HL-60 (cell line): ENCODE measurements around the gene FOXA2.

Experiments
- DNase-seq, 2 experiments: peaks; one replicate each; pipeline ENCODE4 v3.0.0-alpha.2; 2010 to 2020; ENCODE audit warnings: low read depth in 1 of 2, low spot score in 1 of 2
- H3K27ac ChIP-seq: fragments of 250-450 bp; sonication (Bioruptor Pico); replicated peaks from 2 replicates; pipeline ENCODE4 v1.5.1; 2020; ENCODE audit warnings: mild to moderate bottlenecking, moderate library complexity
- H3K27me3 ChIP-seq: fragments of 250-450 bp; sonication (Bioruptor Pico); 2 replicates; pipeline ENCODE4 v1.5.1; 2021; ENCODE audit warnings: mild to moderate bottlenecking, moderate library complexity; ENCODE audit not compliant: insufficient read depth, poor library complexity, severe bottlenecking
- H3K4me3 ChIP-seq: replicated peaks from 2 replicates; pipeline ENCODE4 v1.5.1; 2011; ENCODE audit warnings: mild to moderate bottlenecking, control low read depth, low read length; ENCODE audit not compliant: insufficient read depth
- GABPA ChIP-seq: IDR thresholded peaks from 2 replicates; pipeline ENCODE4 v1.6.1; 2012; ENCODE audit warnings: low read depth
- POLR2AphosphoS5 ChIP-seq: IDR thresholded peaks from 2 replicates; pipeline ENCODE4 v1.6.1; 2012; ENCODE audit warnings: low read depth
- SPI1 ChIP-seq: IDR thresholded peaks from 2 replicates; pipeline ENCODE4 v1.6.1; 2012; ENCODE audit warnings: low read depth, mild to moderate bottlenecking, borderline replicate concordance
- TF ChIP-seq, protein P1 (sequence below): IDR thresholded peaks from 2 replicates; pipeline ENCODE4 v1.6.1; 2012; ENCODE audit warnings: low read depth; ENCODE audit not compliant: insufficient replicate concordance
- TF ChIP-seq, protein P2 (sequence below): IDR thresholded peaks from one replicate; pipeline ENCODE4 v1.5.1; 2011; ENCODE audit warnings: low read length, control low read depth, inconsistent platforms; ENCODE audit not compliant: insufficient read depth

FOXA2 gene

DNA sequence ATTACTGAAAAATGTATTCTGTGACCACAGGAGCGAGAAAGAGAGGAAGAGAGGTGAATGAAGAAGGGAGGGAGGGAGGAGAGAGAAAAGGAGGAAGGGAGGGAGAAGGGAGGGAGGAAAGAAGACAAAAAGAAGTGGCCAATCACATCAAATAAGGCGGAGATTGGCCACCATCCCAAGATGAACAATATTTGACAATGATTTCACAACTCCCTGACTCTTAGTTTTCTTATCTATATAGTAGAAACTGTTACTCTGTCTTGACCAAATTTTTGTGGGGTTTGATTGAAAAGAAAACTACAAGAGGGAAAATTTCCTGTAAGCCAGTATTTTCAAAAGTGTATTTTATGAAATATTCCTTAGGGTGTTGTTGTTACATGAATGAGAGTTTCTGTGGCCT, 52.6 kb downstream of the FOXA2 start:
- Histone ChIP-seq H3K27me3 (peaks cover 5% of the 10 kb centered on the region), H3K27ac (no peak overlapping the region), H3K4me3 (no peak overlapping the region)
- no peak for DNase-seq
- TF ChIP-seq GABPA (no peak), SPI1 (no peak), POLR2AphosphoS5 (no peak)
- TF ChIP-seq, protein P1, sequence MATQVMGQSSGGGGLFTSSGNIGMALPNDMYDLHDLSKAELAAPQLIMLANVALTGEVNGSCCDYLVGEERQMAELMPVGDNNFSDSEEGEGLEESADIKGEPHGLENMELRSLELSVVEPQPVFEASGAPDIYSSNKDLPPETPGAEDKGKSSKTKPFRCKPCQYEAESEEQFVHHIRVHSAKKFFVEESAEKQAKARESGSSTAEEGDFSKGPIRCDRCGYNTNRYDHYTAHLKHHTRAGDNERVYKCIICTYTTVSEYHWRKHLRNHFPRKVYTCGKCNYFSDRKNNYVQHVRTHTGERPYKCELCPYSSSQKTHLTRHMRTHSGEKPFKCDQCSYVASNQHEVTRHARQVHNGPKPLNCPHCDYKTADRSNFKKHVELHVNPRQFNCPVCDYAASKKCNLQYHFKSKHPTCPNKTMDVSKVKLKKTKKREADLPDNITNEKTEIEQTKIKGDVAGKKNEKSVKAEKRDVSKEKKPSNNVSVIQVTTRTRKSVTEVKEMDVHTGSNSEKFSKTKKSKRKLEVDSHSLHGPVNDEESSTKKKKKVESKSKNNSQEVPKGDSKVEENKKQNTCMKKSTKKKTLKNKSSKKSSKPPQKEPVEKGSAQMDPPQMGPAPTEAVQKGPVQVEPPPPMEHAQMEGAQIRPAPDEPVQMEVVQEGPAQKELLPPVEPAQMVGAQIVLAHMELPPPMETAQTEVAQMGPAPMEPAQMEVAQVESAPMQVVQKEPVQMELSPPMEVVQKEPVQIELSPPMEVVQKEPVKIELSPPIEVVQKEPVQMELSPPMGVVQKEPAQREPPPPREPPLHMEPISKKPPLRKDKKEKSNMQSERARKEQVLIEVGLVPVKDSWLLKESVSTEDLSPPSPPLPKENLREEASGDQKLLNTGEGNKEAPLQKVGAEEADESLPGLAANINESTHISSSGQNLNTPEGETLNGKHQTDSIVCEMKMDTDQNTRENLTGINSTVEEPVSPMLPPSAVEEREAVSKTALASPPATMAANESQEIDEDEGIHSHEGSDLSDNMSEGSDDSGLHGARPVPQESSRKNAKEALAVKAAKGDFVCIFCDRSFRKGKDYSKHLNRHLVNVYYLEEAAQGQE, result no peak
- TF ChIP-seq, protein P2, sequence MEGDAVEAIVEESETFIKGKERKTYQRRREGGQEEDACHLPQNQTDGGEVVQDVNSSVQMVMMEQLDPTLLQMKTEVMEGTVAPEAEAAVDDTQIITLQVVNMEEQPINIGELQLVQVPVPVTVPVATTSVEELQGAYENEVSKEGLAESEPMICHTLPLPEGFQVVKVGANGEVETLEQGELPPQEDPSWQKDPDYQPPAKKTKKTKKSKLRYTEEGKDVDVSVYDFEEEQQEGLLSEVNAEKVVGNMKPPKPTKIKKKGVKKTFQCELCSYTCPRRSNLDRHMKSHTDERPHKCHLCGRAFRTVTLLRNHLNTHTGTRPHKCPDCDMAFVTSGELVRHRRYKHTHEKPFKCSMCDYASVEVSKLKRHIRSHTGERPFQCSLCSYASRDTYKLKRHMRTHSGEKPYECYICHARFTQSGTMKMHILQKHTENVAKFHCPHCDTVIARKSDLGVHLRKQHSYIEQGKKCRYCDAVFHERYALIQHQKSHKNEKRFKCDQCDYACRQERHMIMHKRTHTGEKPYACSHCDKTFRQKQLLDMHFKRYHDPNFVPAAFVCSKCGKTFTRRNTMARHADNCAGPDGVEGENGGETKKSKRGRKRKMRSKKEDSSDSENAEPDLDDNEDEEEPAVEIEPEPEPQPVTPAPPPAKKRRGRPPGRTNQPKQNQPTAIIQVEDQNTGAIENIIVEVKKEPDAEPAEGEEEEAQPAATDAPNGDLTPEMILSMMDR, result no peak

DNA sequence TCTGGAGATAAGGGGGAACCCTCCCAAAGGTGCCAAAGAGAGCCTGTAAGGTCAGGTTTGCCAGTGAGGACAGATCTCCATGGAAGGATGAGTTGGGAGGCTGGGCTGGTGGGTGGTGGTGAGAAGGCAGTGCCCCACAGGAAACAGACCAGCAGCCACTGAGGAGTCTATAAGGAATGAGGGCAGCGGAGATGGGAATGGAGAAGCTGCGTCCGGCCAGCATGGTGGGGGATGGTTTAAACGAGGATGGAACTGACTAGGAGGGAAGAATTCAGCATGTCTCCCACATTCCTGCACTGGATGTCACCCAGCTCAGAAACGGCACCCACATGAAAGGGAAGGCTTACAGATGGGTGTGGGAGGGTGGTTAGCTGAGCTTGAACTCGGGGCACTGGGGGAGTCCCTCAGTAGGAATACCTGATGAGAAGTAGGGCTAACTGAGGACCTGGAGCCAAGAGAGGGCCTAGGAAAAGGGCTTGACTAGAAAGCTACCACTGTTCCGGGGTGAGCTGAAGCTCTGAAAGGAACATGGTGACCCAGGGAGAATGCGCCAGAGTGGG, 53.2 kb downstream of the FOXA2 start:
- no peak for DNase-seq
- TF ChIP-seq GABPA, result no peak
- TF ChIP-seq, protein P2, result no peak
- no peak for TF ChIP-seq SPI1
- TF ChIP-seq, protein P1, result no peak
- no peak overlapping the region for H3K4me3 ChIP-seq

More for the DNA sequence above, 53.2 kb downstream of the FOXA2 start:
- peaks cover 5% of the 10 kb centered on the region for H3K27me3 ChIP-seq
- H3K27ac ChIP-seq, result no peak overlapping the region
